ENCODE measurements around the gene CD40LG.

CD40LG gene

GRCh38 chrX:136647677-136648360 is at the start of gene CD40LG:
TSS of gene CD40LG (plus strand) at chrX:136648158. CDS start at chrX:136648249, 91 bp downstream.
- no peak for DNase-seq (ENCODE audit: low read depth)

- DNase-seq (ENCODE audit: low read depth), result no peak
These were observed 49.3 kb upstream of the CD40LG start for GRCh38 chrX:136598631-136599030.

GRCh38 chrX:136600059-136600458 is 47.9 kb upstream of the CD40LG start:
- DNase-seq (ENCODE audit: low read depth), result no peak

GRCh38 chrX:136607236-136607635 is 40.7 kb upstream of the CD40LG start:
- no peak for DNase-seq (ENCODE audit: low read depth)

- peak; percentile 2 for DNase-seq (ENCODE audit: low read depth)
These were observed 39.5 kb upstream of the CD40LG start for GRCh38 chrX:136608295-136608933.

- no peak for DNase-seq (ENCODE audit: low read depth)
These were observed 30.8 kb upstream of the CD40LG start for GRCh38 chrX:136616987-136617685.

- DNase-seq (ENCODE audit: low read depth), result no peak
These were observed 28.0 kb upstream of the CD40LG start for GRCh38 chrX:136619899-136620505.

GRCh38 chrX:136620780-136621179 is 27.2 kb upstream of the CD40LG start:
- DNase-seq (ENCODE audit: low read depth), result no peak

- no peak for DNase-seq (ENCODE audit: low read depth)
These were observed 25.4 kb upstream of the CD40LG start for GRCh38 chrX:136622568-136622967.

- DNase-seq (ENCODE audit: low read depth), result no peak
These were observed 24.6 kb upstream of the CD40LG start for GRCh38 chrX:136623396-136623795.

- no peak for DNase-seq (ENCODE audit: low read depth)
These were observed 22.7 kb upstream of the CD40LG start for GRCh38 chrX:136625246-136625645.

GRCh38 chrX:136626237-136626636 is 21.7 kb upstream of the CD40LG start:
- DNase-seq (ENCODE audit: low read depth), result no peak

- no peak for DNase-seq (ENCODE audit: low read depth)
These were observed 21.1 kb upstream of the CD40LG start for GRCh38 chrX:136626891-136627290.

GRCh38 chrX:136627409-136627808 is 20.5 kb upstream of the CD40LG start:
- no peak for DNase-seq (ENCODE audit: low read depth)

- no peak for DNase-seq (ENCODE audit: low read depth)
These were observed 18.7 kb upstream of the CD40LG start for GRCh38 chrX:136629084-136629750.

- DNase-seq (ENCODE audit: low read depth), result no peak
These were observed 17.1 kb upstream of the CD40LG start for GRCh38 chrX:136630881-136631280.

GRCh38 chrX:136635235-136635634 is 12.7 kb upstream of the CD40LG start:
- no peak for DNase-seq (ENCODE audit: low read depth)

GRCh38 chrX:136636121-136636520 is 11.8 kb upstream of the CD40LG start:
- no peak for DNase-seq (ENCODE audit: low read depth)

GRCh38 chrX:136639506-136640176 is 8.3 kb upstream of the CD40LG start:
- no peak for DNase-seq (ENCODE audit: low read depth)

GRCh38 chrX:136643243-136643642 is 4.7 kb upstream of the CD40LG start:
- no peak for DNase-seq (ENCODE audit: low read depth)

GRCh38 chrX:136646602-136647239 is 1.2 kb upstream of the CD40LG start:
- DNase-seq (ENCODE audit: low read depth), result no peak

Measured in non-pigmented ciliary epithelial cell (primary cell).